ENCODE results near the gene RGS18.
"Not testable (repeated sequence)": the region's sequence is repeated elsewhere in the genome, so short reads cannot be mapped to it uniquely, and the experiment has no call there.

RGS18 gene, protein sequence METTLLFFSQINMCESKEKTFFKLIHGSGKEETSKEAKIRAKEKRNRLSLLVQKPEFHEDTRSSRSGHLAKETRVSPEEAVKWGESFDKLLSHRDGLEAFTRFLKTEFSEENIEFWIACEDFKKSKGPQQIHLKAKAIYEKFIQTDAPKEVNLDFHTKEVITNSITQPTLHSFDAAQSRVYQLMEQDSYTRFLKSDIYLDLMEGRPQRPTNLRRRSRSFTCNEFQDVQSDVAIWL

DNA sequence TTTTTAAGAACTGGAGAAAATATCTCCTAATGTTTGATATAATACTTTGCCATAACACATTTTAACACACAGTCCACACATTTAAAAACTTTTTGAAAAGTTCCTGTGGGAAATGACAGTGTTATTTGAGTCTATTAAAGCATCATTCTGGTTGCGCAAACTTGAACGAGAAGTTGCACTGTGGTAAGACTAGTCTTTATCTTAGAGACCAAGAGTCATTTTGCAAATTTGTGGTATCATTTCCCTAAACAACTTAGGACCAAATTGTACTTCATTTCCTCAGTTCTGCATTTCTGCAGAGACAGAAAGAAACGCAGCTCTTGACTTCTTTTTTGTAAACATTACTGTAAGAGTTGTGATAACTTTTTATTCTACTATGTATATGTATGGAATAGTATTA, at the start of gene RGS18:
RGS18 (plus strand) TSS at position 282 of the 400 bp plus-strand sequence. CDS start 176 bp downstream, outside the sequence.
- in situ Hi-C loops (cut with MboI; ENCODE audit: low sequenced_read_pairs), result no loop called here
- Histone ChIP-seq H3K36me3 (replicated peaks) (no peaks in the 10 kb centered on the region), H3K4me3 (no peak within 1 kb of the TSS), H3K9me3 (no peaks in the 10 kb centered on the region), H3K27me3 (ENCODE audit: low read depth) (no peaks in the 10 kb centered on the region), H3K4me1 (0 out of 2 replicates have a peak, but pooled peaks cover 2% of the 10 kb centered on the region)
- no peak for DNase-seq (ENCODE audit: low spot score in 2 of 2)

DNA sequence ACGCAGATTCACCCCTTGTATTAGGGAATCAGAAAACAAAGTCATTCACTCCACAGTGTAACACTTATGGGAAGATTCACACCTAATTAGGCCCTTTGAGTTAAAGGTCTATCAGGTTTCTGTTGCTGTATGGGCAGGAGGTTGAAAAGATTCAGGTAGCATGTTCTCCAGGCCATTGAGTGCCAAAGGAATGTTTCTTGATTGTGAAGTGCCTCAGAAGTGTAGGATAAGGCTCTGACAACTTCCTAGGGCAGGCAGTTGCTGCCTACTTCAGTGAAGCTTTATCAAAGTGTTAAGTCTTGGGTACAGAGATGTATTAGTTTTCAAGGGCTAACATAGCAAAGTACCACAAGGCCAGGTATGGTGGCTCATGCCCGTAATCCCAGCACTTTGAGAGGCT, 48.7 kb upstream of the RGS18 start:
- no peaks in the 10 kb centered on the region for H3K4me1 ChIP-seq

DNA sequence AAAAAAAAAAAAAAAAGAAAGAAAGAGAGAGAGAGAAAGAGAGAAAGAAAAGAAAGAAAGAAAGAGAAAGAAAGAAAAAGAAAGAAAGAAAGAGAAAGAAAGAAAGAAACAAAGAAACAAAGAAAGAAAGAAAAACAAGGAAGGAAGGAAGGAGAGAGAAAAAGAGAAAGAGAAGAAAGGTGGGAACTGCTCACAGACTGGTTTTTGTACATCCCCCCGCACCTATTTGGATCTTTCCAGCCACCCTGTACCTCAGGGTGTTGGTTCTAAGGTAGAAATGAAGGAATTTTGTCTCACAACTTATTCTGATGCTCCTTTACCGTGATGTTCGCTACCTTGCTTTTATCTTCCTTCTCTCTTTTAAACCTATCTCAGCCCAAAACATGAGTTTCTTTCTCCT, 43.3 kb upstream of the RGS18 start:
- H3K27me3 ChIP-seq (ENCODE audit: low read depth), result no peaks in the 10 kb centered on the region
- H3K4me3 ChIP-seq, result no peak overlapping the region
- no peaks in the 10 kb centered on the region for H3K9me3 ChIP-seq
- peaks cover 5% of the 10 kb centered on the region for H3K4me1 ChIP-seq
- no peak for DNase-seq (ENCODE audit: low spot score in 2 of 2)
- H3K36me3 ChIP-seq (replicated peaks), result no peaks in the 10 kb centered on the region
- in situ Hi-C loops (cut with MboI; ENCODE audit: low sequenced_read_pairs), result no loop called here

More for the DNA sequence above, 48.7 kb upstream of the RGS18 start:
- H3K9me3 ChIP-seq, result no peaks in the 10 kb centered on the region
- no peak overlapping the region for H3K4me3 ChIP-seq
- DNase-seq (ENCODE audit: low spot score in 2 of 2), result no peak
- no peaks in the 10 kb centered on the region for H3K27me3 ChIP-seq (ENCODE audit: low read depth)
- H3K36me3 ChIP-seq (replicated peaks), result no peaks in the 10 kb centered on the region
- in situ Hi-C loops (cut with MboI; ENCODE audit: low sequenced_read_pairs), result no loop called here

DNA sequence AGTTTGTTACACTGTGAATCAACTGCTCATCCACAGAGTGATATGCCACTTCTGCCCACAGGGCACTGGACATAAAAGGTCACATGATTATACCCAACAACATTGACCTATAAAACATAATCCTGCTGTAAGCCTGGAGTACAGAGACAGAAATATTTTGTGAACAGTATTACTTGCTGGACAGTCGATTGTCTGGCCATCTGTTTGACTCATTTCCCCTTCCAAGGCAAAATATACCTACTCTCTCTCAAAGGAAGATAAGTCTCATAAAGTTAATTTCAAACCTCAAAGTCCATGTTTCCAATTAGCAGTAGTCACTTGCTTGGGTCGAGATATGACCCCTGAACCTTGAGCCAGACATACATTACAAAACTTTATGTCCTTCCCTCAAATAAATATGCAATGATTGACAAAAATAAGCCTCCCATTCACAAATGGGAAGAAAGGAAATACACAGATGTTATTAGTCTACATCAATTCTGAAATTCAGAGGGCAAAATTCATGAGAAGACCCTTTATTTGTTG, 39.3 kb upstream of the RGS18 start:
- Histone ChIP-seq H3K36me3 (replicated peaks) (no peaks in the 10 kb centered on the region), H3K27me3 (ENCODE audit: low read depth) (no peaks in the 10 kb centered on the region), H3K4me3 (no peak overlapping the region), H3K4me1 (peaks cover 8% of the 10 kb centered on the region), H3K9me3 (no peaks in the 10 kb centered on the region)
- in situ Hi-C loops (cut with MboI; ENCODE audit: low sequenced_read_pairs), result no loop called here
- DNase-seq (ENCODE audit: low spot score in 2 of 2), result no peak

DNA sequence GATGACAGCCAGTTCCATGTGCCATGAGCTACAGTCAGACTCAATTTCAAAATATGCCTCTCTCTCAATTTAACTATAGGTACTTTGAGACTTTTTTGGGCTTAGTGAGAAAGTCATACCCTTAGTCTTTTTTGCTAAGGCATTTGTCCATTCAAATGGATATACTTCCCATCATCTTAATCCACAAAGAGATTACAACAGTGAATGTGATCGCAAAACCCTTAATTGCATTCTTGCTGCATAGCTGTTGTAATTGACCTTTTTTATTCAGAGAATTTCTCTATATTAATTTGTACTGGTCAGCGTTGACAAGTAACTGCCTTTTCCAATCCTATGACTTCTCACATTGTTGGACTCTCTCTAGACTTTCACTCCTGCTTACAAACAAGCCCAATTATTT, 38.6 kb upstream of the RGS18 start:
- Histone ChIP-seq H3K9me3 (no peaks in the 10 kb centered on the region), H3K4me1 (peaks cover 8% of the 10 kb centered on the region), H3K4me3 (no peak overlapping the region), H3K27me3 (ENCODE audit: low read depth) (no peaks in the 10 kb centered on the region), H3K36me3 (replicated peaks) (no peaks in the 10 kb centered on the region)
- peak in 1 of 2 experiments; percentile 72 for DNase-seq (ENCODE audit: low spot score in 2 of 2)
- in situ Hi-C loops (cut with MboI; ENCODE audit: low sequenced_read_pairs), result no loop called here

DNA sequence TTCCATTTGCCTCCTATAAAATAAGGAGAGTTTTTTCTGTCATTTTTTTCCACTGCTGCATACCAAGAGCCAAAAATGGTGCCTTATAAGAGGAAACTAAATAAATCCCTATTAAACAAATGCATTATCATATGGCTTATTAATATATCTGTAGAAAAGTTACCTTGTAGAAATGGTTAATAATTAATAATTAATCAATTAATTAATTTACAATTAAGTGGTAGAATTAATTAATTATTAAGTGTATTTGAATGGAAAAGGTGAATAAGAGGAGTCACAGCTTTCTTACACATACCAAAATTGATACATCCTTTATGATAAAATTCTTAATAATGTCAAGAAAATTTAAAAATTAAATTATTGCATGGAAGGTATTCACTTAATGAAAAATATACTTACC, 35.6 kb upstream of the RGS18 start:
- DNase-seq (ENCODE audit: low spot score in 2 of 2), result no peak
- in situ Hi-C loops (cut with MboI; ENCODE audit: low sequenced_read_pairs), result no loop called here

DNA sequence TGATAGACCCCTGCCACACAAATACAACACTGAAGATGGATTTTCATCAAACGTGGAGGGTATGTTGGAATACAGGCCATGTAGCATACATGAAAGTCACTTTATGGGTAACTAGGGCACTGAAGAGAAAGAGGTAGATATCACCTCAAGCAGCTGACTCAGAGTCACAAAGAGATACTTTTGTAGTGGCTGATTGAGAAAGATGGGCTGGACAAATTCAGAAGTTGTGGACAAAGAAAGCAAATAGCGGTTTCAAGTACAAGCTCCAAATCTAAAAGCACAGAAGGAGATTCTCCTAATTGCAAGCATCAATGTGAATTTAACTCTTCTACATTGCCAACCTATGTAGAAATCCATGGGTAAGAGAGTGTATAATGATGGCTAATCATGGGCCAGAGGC, 35.0 kb upstream of the RGS18 start:
- no peak for DNase-seq (ENCODE audit: low spot score in 2 of 2)
- in situ Hi-C loops (cut with MboI; ENCODE audit: low sequenced_read_pairs), result no loop called here
- Histone ChIP-seq H3K27me3 (ENCODE audit: low read depth) (no peaks in the 10 kb centered on the region), H3K4me1 (peaks cover 17% of the 10 kb centered on the region), H3K36me3 (replicated peaks) (no peaks in the 10 kb centered on the region), H3K4me3 (no peak overlapping the region), H3K9me3 (no peaks in the 10 kb centered on the region)

More for the DNA sequence above, 35.6 kb upstream of the RGS18 start:
- Histone ChIP-seq H3K4me3 (no peak overlapping the region), H3K9me3 (no peaks in the 10 kb centered on the region), H3K36me3 (replicated peaks) (no peaks in the 10 kb centered on the region), H3K4me1 (peaks cover 17% of the 10 kb centered on the region), H3K27me3 (ENCODE audit: low read depth) (no peaks in the 10 kb centered on the region)

DNA sequence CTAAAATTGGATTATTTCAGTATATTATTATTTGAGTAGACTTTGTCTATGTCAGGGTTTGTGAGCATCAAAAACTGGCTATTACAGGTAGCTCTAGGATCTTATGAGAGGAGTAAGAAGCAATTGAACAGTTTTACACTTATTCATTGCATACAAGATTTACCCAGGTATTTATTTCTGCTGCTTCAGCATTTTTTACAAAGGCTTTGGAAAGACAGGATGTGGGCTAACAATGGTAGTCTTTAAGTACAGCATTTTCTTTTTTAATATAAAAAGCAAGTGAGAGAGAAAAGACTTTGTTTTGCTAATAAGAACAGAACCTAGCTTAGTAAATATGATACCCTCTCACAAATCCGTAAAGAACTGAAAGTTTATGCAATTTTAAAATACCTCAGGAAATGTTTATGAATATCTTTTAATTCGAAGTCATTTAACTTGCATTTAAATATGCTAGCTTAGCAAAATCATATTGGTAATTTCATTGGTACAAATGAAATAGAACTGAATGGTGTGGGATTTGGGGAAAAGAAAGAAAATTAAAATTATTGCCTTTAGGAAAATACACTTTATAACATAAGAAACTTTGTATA, 32.1 kb upstream of the RGS18 start:
- in situ Hi-C loops (cut with MboI; ENCODE audit: low sequenced_read_pairs), result no loop called here
- Histone ChIP-seq H3K36me3 (replicated peaks) (no peaks in the 10 kb centered on the region), H3K9me3 (no peaks in the 10 kb centered on the region), H3K4me3 (no peak overlapping the region), H3K4me1 (peaks cover 9% of the 10 kb centered on the region; the same call in 1 of the 2 replicates), H3K27me3 (ENCODE audit: low read depth) (no peaks in the 10 kb centered on the region)
- DNase-seq (ENCODE audit: low spot score in 2 of 2), result peak in 1 of 2 experiments; percentile 51

DNA sequence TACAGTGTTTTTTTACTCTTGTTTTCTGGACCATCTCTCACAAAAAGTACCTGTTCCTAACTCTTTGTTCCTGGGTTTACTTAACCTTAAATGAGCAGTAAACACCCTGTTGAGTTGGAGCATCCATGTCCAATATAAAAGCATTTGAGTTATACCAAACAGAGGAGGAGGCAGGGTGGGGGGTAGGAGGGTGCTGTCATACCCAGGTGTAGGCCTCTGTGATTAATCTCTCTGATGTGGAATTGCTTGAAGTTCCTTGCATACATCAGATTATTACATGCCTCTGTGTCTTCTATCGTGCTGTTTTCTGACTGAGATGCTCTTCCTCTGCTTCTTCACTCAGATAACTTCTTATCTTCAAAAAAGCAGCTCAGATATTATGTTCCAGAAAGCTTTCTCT, 28.1 kb upstream of the RGS18 start:
- DNase-seq (ENCODE audit: low spot score in 2 of 2), result no peak
- no peak overlapping the region for H3K4me3 ChIP-seq
- H3K36me3 ChIP-seq (replicated peaks), result no peaks in the 10 kb centered on the region
- H3K27me3 ChIP-seq (ENCODE audit: low read depth), result no peaks in the 10 kb centered on the region
- peaks cover 9% of the 10 kb centered on the region; the same call in 1 of the 2 replicates for H3K4me1 ChIP-seq
- in situ Hi-C loops (cut with MboI; ENCODE audit: low sequenced_read_pairs), result no loop called here
- no peaks in the 10 kb centered on the region for H3K9me3 ChIP-seq

DNA sequence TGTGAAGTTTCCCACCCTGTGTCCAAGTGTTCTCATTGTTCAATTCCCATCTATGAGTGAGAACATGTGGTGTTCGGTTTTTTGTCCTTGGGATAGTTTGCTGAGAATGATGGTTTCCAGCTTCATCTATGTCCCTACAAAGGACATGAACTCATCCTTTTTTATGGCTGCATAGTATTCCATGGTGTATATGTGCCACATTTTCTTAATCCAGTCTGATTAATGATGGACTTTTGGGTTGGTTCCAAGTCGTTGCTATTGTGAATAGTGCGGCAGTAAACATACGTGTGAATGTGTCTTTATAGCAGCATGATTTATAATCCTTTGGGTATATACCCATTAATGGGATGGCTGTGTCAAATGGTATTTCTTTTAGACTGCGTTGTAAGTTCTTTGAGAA, 27.4 kb upstream of the RGS18 start:
- in situ Hi-C loops (cut with MboI; ENCODE audit: low sequenced_read_pairs), result not testable (repeated sequence)

DNA sequence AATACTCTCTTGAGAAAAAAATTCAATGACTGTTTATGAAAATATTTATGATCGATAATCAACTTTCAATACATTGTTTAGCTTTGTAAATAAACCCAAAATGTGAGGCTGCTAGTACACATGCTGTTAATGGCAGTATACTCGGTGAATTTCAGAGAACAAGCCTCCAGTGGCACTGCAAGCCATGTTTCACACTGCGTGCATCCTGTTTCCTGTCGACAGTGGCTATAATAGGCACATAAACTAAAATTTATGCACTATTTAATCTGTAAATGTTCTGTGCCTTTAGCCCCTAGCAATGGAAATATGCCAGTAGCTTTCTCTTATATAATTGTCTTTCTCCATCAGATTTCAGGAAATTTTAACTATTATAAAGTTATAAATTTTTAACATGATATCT, 26.3 kb upstream of the RGS18 start:
- Histone ChIP-seq H3K27me3 (ENCODE audit: low read depth) (no peaks in the 10 kb centered on the region), H3K36me3 (replicated peaks) (no peaks in the 10 kb centered on the region), H3K4me3 (no peak overlapping the region), H3K9me3 (no peaks in the 10 kb centered on the region), H3K4me1 (no peaks in the 10 kb centered on the region)
- in situ Hi-C loops (cut with MboI; ENCODE audit: low sequenced_read_pairs), result no loop called here
- DNase-seq (ENCODE audit: low spot score in 2 of 2), result no peak

More for the DNA sequence above, 27.4 kb upstream of the RGS18 start:
- not testable (repeated sequence) for H3K27me3 ChIP-seq (ENCODE audit: low read depth); H3K4me1 ChIP-seq; DNase-seq (ENCODE audit: low spot score in 2 of 2); H3K36me3 ChIP-seq (replicated peaks); H3K9me3 ChIP-seq; H3K4me3 ChIP-seq

DNA sequence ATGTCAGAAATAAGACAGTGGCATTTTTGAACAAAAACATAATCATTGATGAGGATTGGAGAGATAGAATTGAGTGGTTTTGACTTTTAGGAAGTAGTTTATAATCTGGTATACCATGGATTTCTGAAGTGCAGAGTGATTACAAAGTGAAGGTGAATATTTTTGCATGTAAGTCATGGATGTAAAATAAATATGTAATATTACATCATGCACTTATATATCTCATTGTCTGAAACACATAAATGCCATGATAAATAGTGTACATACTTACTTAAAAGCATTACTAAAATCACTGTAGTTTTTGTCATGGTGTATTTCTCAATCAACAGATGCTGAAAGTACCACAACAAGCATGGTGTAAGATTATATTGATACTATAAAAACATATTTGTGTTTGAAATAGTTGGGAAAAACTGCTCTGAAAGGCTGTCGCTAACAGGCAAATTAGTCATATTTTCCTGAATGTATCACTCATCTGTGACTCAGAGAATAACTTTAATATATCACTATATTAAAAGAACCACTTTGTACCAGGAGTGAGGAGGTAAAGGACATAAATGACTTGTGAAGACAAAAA, 24.8 kb upstream of the RGS18 start:
- H3K36me3 ChIP-seq (replicated peaks), result no peaks in the 10 kb centered on the region
- no peaks in the 10 kb centered on the region for H3K4me1 ChIP-seq
- in situ Hi-C loops (cut with MboI; ENCODE audit: low sequenced_read_pairs), result no loop called here
- no peaks in the 10 kb centered on the region for H3K9me3 ChIP-seq
- H3K27me3 ChIP-seq (ENCODE audit: low read depth), result no peaks in the 10 kb centered on the region
- no peak for DNase-seq (ENCODE audit: low spot score in 2 of 2)
- no peak overlapping the region for H3K4me3 ChIP-seq

DNA sequence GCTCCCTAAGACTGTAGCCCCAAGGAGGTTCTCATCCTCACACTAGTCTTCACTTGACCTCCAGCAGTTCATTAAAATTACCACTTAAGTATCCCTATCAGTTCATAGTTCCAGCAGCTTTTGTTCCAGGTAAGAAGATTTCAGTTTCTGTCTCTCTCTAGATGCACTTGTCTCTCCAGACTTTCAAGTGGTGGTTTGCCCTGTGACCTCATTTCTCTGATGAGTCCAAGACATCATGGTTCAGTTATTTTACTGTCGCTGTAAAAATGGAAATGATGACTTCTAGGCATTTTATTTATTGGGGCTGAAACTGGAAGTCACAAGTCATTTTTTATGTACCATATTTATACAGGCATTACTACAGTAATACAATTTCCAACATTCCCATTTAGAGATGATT, 17.9 kb upstream of the RGS18 start:
- no peaks in the 10 kb centered on the region for H3K36me3 ChIP-seq (replicated peaks)
- no peaks in the 10 kb centered on the region for H3K4me1 ChIP-seq
- H3K9me3 ChIP-seq, result no peaks in the 10 kb centered on the region
- in situ Hi-C loops (cut with MboI; ENCODE audit: low sequenced_read_pairs), result no loop called here
- no peak for DNase-seq (ENCODE audit: low spot score in 2 of 2)
- H3K27me3 ChIP-seq (ENCODE audit: low read depth), result 0 out of 2 replicates have a peak, but pooled peaks cover 2% of the 10 kb centered on the region
- H3K4me3 ChIP-seq, result no peak overlapping the region

DNA sequence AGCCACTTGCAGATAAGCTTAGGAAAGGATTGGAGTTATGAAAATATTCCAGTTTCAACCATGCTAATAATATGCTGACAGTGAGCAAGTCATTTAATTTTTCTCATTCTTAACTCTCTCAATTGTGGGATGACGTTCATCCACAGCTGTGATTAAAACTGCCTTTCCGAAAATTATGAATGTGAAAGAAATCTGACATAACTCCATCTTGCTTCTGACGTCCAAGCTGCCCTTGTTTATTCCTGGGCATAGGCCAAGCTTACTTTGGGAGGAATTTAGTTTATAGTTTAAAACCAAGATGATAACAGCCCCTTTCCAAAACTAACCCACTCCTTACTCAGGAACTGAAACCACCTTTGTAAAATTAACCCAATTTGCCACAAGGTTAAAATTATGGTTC, 11.0 kb upstream of the RGS18 start:
- in situ Hi-C loops (cut with MboI; ENCODE audit: low sequenced_read_pairs), result no loop called here
- Histone ChIP-seq H3K9me3 (no peaks in the 10 kb centered on the region), H3K36me3 (replicated peaks) (no peaks in the 10 kb centered on the region), H3K4me1 (no peaks in the 10 kb centered on the region), H3K4me3 (no peak overlapping the region), H3K27me3 (ENCODE audit: low read depth) (0 out of 2 replicates have a peak, but pooled peaks cover 2% of the 10 kb centered on the region)
- DNase-seq (ENCODE audit: low spot score in 2 of 2), result no peak

Data from HAP-1 (cell line).